Gastroesophageal sphincter (tissue), 3 donors: Measurements from ENCODE around the gene COL11A1.

Source experiments
- EP300 ChIP-seq: sonication (generic); formaldehyde crosslinking; IDR thresholded peaks from one replicate; pipeline ENCODE4 v1.6.1; 2017; ENCODE audit warnings: antibody characterized with exemption, mild to moderate bottlenecking
- TF ChIP-seq, protein P1 (sequence below), 4 experiments: fragments of 200-600 bp in 2 of 4; fragments of 450-650 bp in 2 of 4; sonication (generic) in 1 of 4; IDR thresholded peaks; one replicate each; pipeline ENCODE4 v1.5.1; 2017 to 2019; ENCODE audit warnings: antibody characterized with exemption in 4 of 4, mild to moderate bottlenecking in 2 of 4, moderate library complexity in 2 of 4

DNA sequence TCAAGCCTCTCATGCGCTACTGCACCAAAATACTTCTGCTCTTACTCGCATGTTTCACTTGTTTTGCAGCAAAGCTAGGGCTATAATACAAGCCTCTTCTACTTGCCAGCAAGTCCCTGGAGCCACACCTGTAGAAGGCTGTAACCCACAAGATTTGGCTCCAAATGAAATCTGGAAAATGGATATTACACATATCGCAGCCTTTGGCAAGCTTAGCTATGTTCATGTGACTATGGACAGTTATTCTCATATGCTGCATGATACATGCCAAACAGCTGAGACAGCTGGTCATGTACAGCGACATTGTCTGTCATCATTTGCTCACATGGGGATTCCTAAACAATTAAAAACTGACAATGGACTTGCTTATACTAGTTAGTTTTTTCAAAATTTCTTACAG lies 270.3 kb downstream of the COL11A1 start:
- TF ChIP-seq EP300 = no peak
- TF ChIP-seq, protein P1, sequence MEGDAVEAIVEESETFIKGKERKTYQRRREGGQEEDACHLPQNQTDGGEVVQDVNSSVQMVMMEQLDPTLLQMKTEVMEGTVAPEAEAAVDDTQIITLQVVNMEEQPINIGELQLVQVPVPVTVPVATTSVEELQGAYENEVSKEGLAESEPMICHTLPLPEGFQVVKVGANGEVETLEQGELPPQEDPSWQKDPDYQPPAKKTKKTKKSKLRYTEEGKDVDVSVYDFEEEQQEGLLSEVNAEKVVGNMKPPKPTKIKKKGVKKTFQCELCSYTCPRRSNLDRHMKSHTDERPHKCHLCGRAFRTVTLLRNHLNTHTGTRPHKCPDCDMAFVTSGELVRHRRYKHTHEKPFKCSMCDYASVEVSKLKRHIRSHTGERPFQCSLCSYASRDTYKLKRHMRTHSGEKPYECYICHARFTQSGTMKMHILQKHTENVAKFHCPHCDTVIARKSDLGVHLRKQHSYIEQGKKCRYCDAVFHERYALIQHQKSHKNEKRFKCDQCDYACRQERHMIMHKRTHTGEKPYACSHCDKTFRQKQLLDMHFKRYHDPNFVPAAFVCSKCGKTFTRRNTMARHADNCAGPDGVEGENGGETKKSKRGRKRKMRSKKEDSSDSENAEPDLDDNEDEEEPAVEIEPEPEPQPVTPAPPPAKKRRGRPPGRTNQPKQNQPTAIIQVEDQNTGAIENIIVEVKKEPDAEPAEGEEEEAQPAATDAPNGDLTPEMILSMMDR (IDR thresholded peaks at IDR 0.05) = no peak
